ENCODE data around the gene AIF1L. TPM values are rescaled to one million over a fixed set of nuclear protein-coding genes. Genes with fewer than 3 reads are reported as not detected.

AIF1L gene
- total and polyA plus RNA-seq, 2 of the 4 experiments (the other 2 are of a cell fraction): 0.18 to 0.19 TPM

DNA sequence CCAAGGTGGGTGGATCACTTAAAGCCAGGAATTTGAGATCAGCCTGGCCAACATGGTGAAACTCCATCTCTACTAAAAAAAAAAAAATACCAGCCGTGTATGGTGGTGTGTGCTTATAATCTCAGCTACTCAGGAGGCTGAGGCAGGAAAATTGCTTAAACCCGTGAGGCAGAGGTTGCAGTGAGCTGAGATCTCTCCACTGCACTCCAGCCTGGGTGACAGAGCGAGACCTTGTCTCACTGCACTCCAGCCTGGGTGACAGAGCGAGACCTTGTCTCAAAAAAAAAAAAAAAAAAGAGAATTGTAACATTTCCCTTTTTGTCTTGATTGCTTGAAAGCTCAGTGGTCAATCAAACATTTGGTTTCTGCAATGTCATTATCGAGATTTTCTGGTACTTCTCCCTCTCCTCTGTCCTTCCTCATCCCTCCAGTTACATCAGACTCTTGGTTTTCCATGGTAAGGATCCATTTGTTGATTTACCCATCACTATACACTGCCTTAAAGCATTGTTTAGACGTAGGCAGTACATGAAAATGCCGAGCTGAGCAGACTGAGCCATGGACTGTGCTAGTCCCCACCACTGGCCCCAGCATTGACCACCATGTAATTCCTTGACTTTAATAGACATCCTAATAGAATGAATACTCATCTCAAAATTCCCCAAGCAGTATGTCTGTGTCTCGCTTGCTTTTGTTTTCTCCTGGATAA, 11.5 kb upstream of the AIF1L start:
- Histone ChIP-seq H3K9ac (ENCODE audit: low read depth, low read length) (no peak overlapping the region), H4K91ac (ENCODE audit: insufficient read depth, low read depth, low read length) (no peak overlapping the region), H2AFZ (replicated peaks; ENCODE audit: low read length, poor library complexity) (no peak overlapping the region), H2BK5ac (ENCODE audit: low read depth, low read length, poor library complexity, severe bottlenecking) (no peak overlapping the region), H2BK20ac (ENCODE audit: low read depth, low read length) (no peak overlapping the region), H3K4me3 (ENCODE audit: insufficient read depth, low read depth, low read length) (no peak overlapping the region), H3K36me3 (ENCODE audit: control insufficient read depth, insufficient read depth, low read length) (no peaks in the 10 kb centered on the region), H3K18ac (ENCODE audit: low read depth, low read length) (no peak overlapping the region), H4K20me1 (ENCODE audit: insufficient read depth, low read length) (no peaks in the 10 kb centered on the region), H3K23ac (ENCODE audit: low read depth, low read length) (no peak overlapping the region), H3K27me3 (ENCODE audit: control insufficient read depth, insufficient read depth, low read length) (peaks cover 50% of the 10 kb centered on the region), H3K14ac (replicated peaks; ENCODE audit: low read depth, low read length) (no peak overlapping the region), H3K4me1 (ENCODE audit: control insufficient read depth, insufficient read depth, low read length) (no peaks in the 10 kb centered on the region), H3K79me1 (ENCODE audit: low read depth in 1 of 2, low read length in 2 of 2) (no peaks in the 10 kb centered on the region), H2BK15ac (ENCODE audit: low read depth, low read length) (no peak overlapping the region), H3K4ac (ENCODE audit: low read depth, low read length) (no peak overlapping the region), H2AK9ac (replicated peaks; ENCODE audit: low read depth, low read length, poor library complexity) (no peak overlapping the region), H3K56ac (ENCODE audit: extremely low read depth, insufficient read depth, low read length) (no peak overlapping the region), H3K27ac (ENCODE audit: insufficient read depth, low read length) (no peak overlapping the region), H3K9me3 (ENCODE audit: control insufficient read depth, insufficient read depth, low read length) (no peaks in the 10 kb centered on the region), H3K4me2 (ENCODE audit: low read depth, low read length) (no peak overlapping the region), H4K8ac (ENCODE audit: low read depth in 2 of 2, low read length in 2 of 2) (no peak overlapping the region), H3K9me1 (ENCODE audit: insufficient read depth, low read length) (no peaks in the 10 kb centered on the region), H4K5ac (ENCODE audit: low read depth, low read length) (no peak overlapping the region), H2BK120ac (ENCODE audit: low read depth, low read length) (no peak overlapping the region), H2AK5ac (ENCODE audit: low read depth, low read length) (no peak overlapping the region)
- intact Hi-C loops (cut with micrococcal nuclease) (no loop called here), dilution Hi-C loops (cut with HindIII; ENCODE audit: low sequenced_read_pairs, unreplicated experiment) (no loop called here), in situ Hi-C loops (cut with MboI; ENCODE audit: low sequenced_read_pairs) (no loop called here)
- ATAC-seq (ENCODE audit: low read depth) (no peak), DNase-seq (no peak)
- TF ChIP-seq, protein P1, sequence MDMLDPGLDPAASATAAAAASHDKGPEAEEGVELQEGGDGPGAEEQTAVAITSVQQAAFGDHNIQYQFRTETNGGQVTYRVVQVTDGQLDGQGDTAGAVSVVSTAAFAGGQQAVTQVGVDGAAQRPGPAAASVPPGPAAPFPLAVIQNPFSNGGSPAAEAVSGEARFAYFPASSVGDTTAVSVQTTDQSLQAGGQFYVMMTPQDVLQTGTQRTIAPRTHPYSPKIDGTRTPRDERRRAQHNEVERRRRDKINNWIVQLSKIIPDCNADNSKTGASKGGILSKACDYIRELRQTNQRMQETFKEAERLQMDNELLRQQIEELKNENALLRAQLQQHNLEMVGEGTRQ (IDR thresholded peaks at IDR 0.05; ENCODE audit: low read depth, low read length): no peak
- WGBS, 2 experiments (ENCODE audit: extremely low coverage in 2 of 2, insufficient read length in 1 of 2): 65% methylated on average over 4 of the region's 8 CpGs; no CpG with 5 or more reads in 1 of the 2 experiments
- CTCF ChIA-PET: no interaction called here
- no TSS peak for BruUV-seq (replicated peaks)
- POLR2A ChIA-PET (ENCODE audit: unreplicated experiment): no interaction called here

All from IMR-90 (cell line).